Panc1 (cell line): Measurements from ENCODE around the gene C1RL. TPM values are rescaled to one million over a fixed set of nuclear protein-coding genes. Genes with fewer than 3 reads are reported as not detected.

Experiments
- ATAC-seq: fragments of 200-7000 bp; cut with Tn5 transposase; 2 replicates; pipeline ENCODE4 v1.9.1; 2020; ENCODE audit warnings: mild to moderate bottlenecking, moderate library complexity
- BruUV-seq: library from RNA; stranded (reverse); fragments of 400-500 nt; replicated peaks from 2 replicates; lab custom pipeline; 2021; lab: Mats Ljungman, UMichigan
- CTCF ChIA-PET: fragments of 300-600 bp; sonication (Branson Sonifier 250); formaldehyde crosslinking; loops from one replicate; lab custom pipeline; 2022; ENCODE audit warnings: antibody characterized with exemption; lab: Charles Lee
- POLR2A ChIA-PET: fragments of 300-600 bp; sonication (Branson Sonifier 250); formaldehyde crosslinking; loops from one replicate; lab custom pipeline; 2022; ENCODE audit warnings: antibody characterized with exemption; lab: Charles Lee
- DNase-seq: peaks from one replicate; pipeline ENCODE4 v3.0.0-alpha.2; 2010; ENCODE audit warnings: low read depth, low spot score
- H3K27ac ChIP-seq: 2 replicates; pipeline ENCODE4 v1.5.1; 2011; ENCODE audit warnings: mild to moderate bottlenecking, low read length, inconsistent platforms
- H3K27me3 ChIP-seq: fragments of 200-500 bp; sonication (Bioruptor generic); 2 replicates; pipeline ENCODE4 v1.6.0; 2014; ENCODE audit warnings: low read length, inconsistent platforms; ENCODE audit not compliant: control insufficient read depth, insufficient read depth
- H3K36me3 ChIP-seq: fragments of 200-500 bp; sonication (Bioruptor generic); 2 replicates; pipeline ENCODE4 v1.5.1; 2014; ENCODE audit warnings: inconsistent platforms, mild to moderate bottlenecking, low read length, moderate library complexity; ENCODE audit not compliant: control insufficient read depth, insufficient read depth
- H3K4me1 ChIP-seq: 2 replicates; pipeline ENCODE4 v1.5.1; 2011; ENCODE audit warnings: inconsistent platforms, mild to moderate bottlenecking, low read length, moderate library complexity; ENCODE audit not compliant: control insufficient read depth, insufficient read depth
- H3K4me3 ChIP-seq, 2 experiments: 2 replicates each; pipeline ENCODE4 v1.5.1; 2011 to 2012; ENCODE audit warnings: low read depth in 2 of 2, low read length in 2 of 2, mild to moderate bottlenecking in 2 of 2, inconsistent platforms in 1 of 2, moderate library complexity in 1 of 2
- H3K9me3 ChIP-seq: fragments of 200-500 bp; sonication (Bioruptor generic); 2 replicates; pipeline ENCODE4 v1.5.1; 2014; ENCODE audit warnings: low read depth, mild to moderate bottlenecking, inconsistent platforms, low read length, moderate library complexity; ENCODE audit not compliant: control insufficient read depth, insufficient read depth
- POLR2AphosphoS5 ChIP-seq: IDR thresholded peaks from 2 replicates; pipeline ENCODE4 v1.6.1; 2012; ENCODE audit warnings: mild to moderate bottlenecking, low read depth, low read length, moderate library complexity
- SIN3A ChIP-seq: IDR thresholded peaks from 2 replicates; pipeline ENCODE4 v1.6.1; 2012; ENCODE audit warnings: low read depth, mild to moderate bottlenecking, low read length, moderate library complexity, borderline replicate concordance; ENCODE audit not compliant: insufficient read depth
- TCF7L2 ChIP-seq: IDR thresholded peaks from 2 replicates; pipeline ENCODE4 v1.6.1; 2011; ENCODE audit warnings: mild to moderate bottlenecking, low read depth, low read length, inconsistent platforms
- in situ Hi-C: cut with HindIII; loops from 2 replicates; pipeline ENCODE4 v1.10.0; 2016; ENCODE audit warnings: low sequenced_read_pairs, low pct_unique_long_range_greater_than_20kb
- intact Hi-C: fragments of 100-400 bp; cut with micrococcal nuclease; formaldehyde crosslinking; loops from one replicate; pipeline ENCODE4 v1.10.0; 2022; ENCODE audit not compliant: unreplicated experiment
- total RNA-seq: library from RNA; stranded (reverse); gene quantifications from one replicate; pipeline ENCODE4 v1.2.1, GENCODE V29; 2021; ENCODE audit not compliant: unreplicated experiment
- TF ChIP-seq, protein P1 (sequence below): fragments of 450-650 bp; IDR thresholded peaks from 2 replicates; pipeline ENCODE4 v1.5.1; 2017; ENCODE audit warnings: mild to moderate bottlenecking
- TF ChIP-seq, protein P2 (sequence below), 2 experiments: IDR thresholded peaks; 2 replicates each; pipeline ENCODE4 v1.6.1; 2011 to 2012; ENCODE audit warnings: low read depth in 2 of 2, control low read depth in 1 of 2, low read length in 1 of 2, mild to moderate bottlenecking in 1 of 2, moderate library complexity in 1 of 2; ENCODE audit not compliant: insufficient read depth in 1 of 2

C1RL gene
- total RNA-seq, 1 experiment from 2014 or later, result 10.7 TPM

DNA sequence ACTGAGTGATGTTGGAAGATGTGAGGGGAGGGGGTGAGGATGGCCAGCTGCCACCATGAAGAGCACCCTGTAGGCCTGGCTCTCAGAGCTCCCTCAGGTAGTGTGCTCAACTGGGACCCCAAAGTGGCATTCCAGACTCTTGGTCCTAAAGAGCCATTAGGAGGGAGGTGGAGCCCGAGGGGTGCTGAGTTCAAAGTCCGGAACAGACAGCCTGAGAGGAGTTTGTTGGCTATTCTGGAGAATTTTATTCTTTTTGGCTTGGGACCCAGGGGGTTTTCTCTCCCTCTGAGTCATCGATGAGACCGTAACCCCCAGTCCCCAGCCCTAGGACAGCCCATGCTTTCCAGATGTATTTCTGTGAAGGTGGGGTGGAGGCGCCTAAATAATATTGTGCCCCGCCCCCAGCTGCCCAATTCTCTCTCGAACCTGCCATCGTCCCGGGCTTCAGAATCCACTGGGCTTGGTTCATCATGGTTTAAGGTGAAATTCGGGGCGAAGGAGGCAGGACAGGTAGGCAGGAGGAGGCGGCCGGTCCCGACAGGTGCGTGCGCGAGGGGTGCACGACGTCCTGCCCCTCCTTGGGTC, 20.4 kb upstream of the C1RL start:
- TF ChIP-seq, protein P1, sequence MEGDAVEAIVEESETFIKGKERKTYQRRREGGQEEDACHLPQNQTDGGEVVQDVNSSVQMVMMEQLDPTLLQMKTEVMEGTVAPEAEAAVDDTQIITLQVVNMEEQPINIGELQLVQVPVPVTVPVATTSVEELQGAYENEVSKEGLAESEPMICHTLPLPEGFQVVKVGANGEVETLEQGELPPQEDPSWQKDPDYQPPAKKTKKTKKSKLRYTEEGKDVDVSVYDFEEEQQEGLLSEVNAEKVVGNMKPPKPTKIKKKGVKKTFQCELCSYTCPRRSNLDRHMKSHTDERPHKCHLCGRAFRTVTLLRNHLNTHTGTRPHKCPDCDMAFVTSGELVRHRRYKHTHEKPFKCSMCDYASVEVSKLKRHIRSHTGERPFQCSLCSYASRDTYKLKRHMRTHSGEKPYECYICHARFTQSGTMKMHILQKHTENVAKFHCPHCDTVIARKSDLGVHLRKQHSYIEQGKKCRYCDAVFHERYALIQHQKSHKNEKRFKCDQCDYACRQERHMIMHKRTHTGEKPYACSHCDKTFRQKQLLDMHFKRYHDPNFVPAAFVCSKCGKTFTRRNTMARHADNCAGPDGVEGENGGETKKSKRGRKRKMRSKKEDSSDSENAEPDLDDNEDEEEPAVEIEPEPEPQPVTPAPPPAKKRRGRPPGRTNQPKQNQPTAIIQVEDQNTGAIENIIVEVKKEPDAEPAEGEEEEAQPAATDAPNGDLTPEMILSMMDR, result no peak
- TF ChIP-seq TCF7L2, result no peak
- TF ChIP-seq POLR2AphosphoS5, result no peak
- TF ChIP-seq SIN3A, result no peak
- TF ChIP-seq, protein P2, sequence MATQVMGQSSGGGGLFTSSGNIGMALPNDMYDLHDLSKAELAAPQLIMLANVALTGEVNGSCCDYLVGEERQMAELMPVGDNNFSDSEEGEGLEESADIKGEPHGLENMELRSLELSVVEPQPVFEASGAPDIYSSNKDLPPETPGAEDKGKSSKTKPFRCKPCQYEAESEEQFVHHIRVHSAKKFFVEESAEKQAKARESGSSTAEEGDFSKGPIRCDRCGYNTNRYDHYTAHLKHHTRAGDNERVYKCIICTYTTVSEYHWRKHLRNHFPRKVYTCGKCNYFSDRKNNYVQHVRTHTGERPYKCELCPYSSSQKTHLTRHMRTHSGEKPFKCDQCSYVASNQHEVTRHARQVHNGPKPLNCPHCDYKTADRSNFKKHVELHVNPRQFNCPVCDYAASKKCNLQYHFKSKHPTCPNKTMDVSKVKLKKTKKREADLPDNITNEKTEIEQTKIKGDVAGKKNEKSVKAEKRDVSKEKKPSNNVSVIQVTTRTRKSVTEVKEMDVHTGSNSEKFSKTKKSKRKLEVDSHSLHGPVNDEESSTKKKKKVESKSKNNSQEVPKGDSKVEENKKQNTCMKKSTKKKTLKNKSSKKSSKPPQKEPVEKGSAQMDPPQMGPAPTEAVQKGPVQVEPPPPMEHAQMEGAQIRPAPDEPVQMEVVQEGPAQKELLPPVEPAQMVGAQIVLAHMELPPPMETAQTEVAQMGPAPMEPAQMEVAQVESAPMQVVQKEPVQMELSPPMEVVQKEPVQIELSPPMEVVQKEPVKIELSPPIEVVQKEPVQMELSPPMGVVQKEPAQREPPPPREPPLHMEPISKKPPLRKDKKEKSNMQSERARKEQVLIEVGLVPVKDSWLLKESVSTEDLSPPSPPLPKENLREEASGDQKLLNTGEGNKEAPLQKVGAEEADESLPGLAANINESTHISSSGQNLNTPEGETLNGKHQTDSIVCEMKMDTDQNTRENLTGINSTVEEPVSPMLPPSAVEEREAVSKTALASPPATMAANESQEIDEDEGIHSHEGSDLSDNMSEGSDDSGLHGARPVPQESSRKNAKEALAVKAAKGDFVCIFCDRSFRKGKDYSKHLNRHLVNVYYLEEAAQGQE (IDR thresholded peaks at IDR 0.05; ENCODE audit: insufficient read depth in 1 of 2, low read depth in 2 of 2, low read length in 1 of 2), result no peak
- Histone ChIP-seq H3K36me3 (no peaks in the 10 kb centered on the region), H3K27me3 (no peaks in the 10 kb centered on the region), H3K9me3 (no peaks in the 10 kb centered on the region), H3K4me1 (no peaks in the 10 kb centered on the region), H3K4me3 (peak overlapping the region; percentile 43 to 47), H3K27ac (no peak overlapping the region)
- ChIA-PET CTCF (interaction anchor here (0.9 kb wide), 1 partner anchor 13 kb away, joined by 3 read pairs; no protein-coding TSS in a partner anchor), POLR2A (interaction anchor here (0.7 kb wide), 1 partner anchor 640 kb away, joined by 6 read pairs; no protein-coding TSS in a partner anchor)
- BruUV-seq, result no TSS peak
- DNase-seq (no peak), ATAC-seq (no peak)
- intact Hi-C loops, result no loop called here
- in situ Hi-C loops, result no loop called here

DNA sequence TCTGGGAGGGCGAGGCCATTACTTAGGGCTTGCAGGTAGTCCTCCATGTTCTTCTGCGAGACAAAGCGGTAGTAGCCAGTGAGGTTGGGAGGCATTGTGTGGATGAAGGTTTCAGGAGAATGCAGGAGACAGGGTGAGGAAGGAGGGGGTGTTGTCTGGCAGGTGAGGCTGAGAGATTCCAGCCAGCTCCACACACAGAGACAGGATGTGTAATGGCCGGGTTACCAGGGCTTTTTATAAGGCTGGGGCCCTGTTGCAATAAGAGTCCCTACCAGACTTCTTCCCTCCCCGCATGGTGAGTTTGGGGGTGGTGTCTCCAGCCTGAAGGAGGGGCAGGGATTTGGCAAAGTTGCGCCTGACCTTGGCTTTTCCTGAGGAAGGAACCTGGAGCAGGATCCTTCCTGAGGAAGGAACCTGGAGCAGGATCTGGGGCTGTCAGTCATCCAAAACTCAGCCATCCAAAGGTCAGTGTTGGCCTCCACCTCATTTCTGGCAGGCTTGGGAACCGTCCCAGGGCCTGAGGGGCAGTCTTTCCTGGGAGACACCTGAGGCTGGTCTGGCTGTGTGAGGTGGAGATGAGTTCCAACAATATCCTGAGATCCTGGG, 19.8 kb upstream of the C1RL start, which contains the start of gene RBP5:
RBP5 (minus strand) TSS at position 209 of the 606 bp plus-strand sequence; CDS start at position 95, 114 bp downstream.
- TF ChIP-seq TCF7L2, result no peak
- no peak for TF ChIP-seq SIN3A
- TF ChIP-seq, protein P1, result no peak
- TF ChIP-seq, protein P2 (IDR thresholded peaks at IDR 0.05; ENCODE audit: insufficient read depth in 1 of 2, low read depth in 2 of 2, low read length in 1 of 2), result no peak
- no peak for TF ChIP-seq POLR2AphosphoS5
- Histone ChIP-seq H3K4me3 (peak within 1 kb of the TSS; percentile 43 to 47), H3K9me3 (no peaks in the 10 kb centered on the region), H3K27ac (no peak within 1 kb of the TSS), H3K27me3 (no peaks in the 10 kb centered on the region), H3K36me3 (no peaks in the 10 kb centered on the region), H3K4me1 (no peaks in the 10 kb centered on the region)
- DNase-seq (no peak), ATAC-seq (no peak)
- ChIA-PET CTCF (no interaction called here), POLR2A (no interaction called here)
- intact Hi-C loops (no loop called here), in situ Hi-C loops (no loop called here)
- BruUV-seq, result no TSS peak
